Pancreas (tissue), 10 donors: ENCODE data around the gene KSR2. TPM values are rescaled to one million over a fixed set of nuclear protein-coding genes. Genes with fewer than 3 reads are reported as not detected.

Source experiments
- ATAC-seq, 4 donors: fragments of 200-7000 bp; cut with Tn5 transposase; one replicate each; pipeline versions ENCODE4 v1.8.0 to v1.9.1; 2020; ENCODE audit warnings: mild to moderate bottlenecking in 4 of 4, moderate library complexity in 4 of 4
- DNase-seq, 6 donors: peaks; one replicate each; pipeline ENCODE4 v3.0.0-alpha.2; 2020
- FAIRE-seq: peaks from 2 replicates; lab custom pipeline; 2012; peaks lifted over from hg19 to GRCh38; lab: Jason Lieb, UNC
- H3K27ac ChIP-seq, 4 donors: fragments of 200-600 bp; sonication (generic); 1 replicate in 3 of 4; 2 replicates in 1 of 4; pipeline versions ENCODE4 v1.5.0 to v1.8.0; 2020
- H3K27me3 ChIP-seq, 4 donors: fragments of 200-600 bp; one replicate each; pipeline ENCODE4 v1.8.0; 2021
- H3K36me3 ChIP-seq, 3 donors: fragments of 200-600 bp; sonication (generic) in 1 of 3; one replicate each; pipeline versions ENCODE4 v1.5.0 to v1.8.0; 2020 to 2021
- H3K4me1 ChIP-seq, 3 donors: fragments of 200-600 bp; one replicate each; pipeline ENCODE4 v1.8.0; 2021
- H3K4me3 ChIP-seq, 4 donors: fragments of 200-600 bp; sonication (generic) in 2 of 4; one replicate each; pipeline versions ENCODE4 v1.5.0 to v1.8.0; 2020 to 2021
- H3K9me3 ChIP-seq, 4 donors: fragments of 200-600 bp; one replicate each; pipeline ENCODE4 v1.8.0; 2021
- CTCF ChIP-seq, 4 donors: fragments of 200-600 bp; sonication (generic) in 3 of 4; IDR thresholded peaks; one replicate each; pipeline versions ENCODE4 v1.5.0 to v1.8.0; 2021; ENCODE audit warnings: antibody characterized with exemption in 4 of 4
- WGBS, 2 donors: extraction: QIAGEN DNeasy Blood & Tissue Kit; methylation state at CpG; one replicate each; pipeline ENCODE4 v1.1.7; 2013; 5-methylcytosine and 5-hydroxymethylcytosine counted together
- intact Hi-C, 3 donors: fragments of 100-400 bp; cut with DNase I; formaldehyde crosslinking; loops; one replicate each; pipeline versions ENCODE4 v1.11.1 to v1.14.2; 2022
- polyA plus RNA-seq, 2 donors: library from polyadenylated mRNA; stranded (reverse); fragments of 200-250 nt; gene quantifications; one replicate each; pipeline ENCODE4 v1.2.3, GENCODE V29; 2013
- total RNA-seq, 6 donors: library from RNA; stranded (reverse); fragmentation: NEBNext Ultra II Directional in 4 of 6; extraction: Animal tissue kit (Norgen Biotek cat#: 25700) in 4 of 6; gene quantifications; one replicate each; pipeline versions ENCODE4 v1.2.1 to v1.2.4, GENCODE V29; 2021 to 2023
- donor health status: healthy with polysubstance abuse.
- donor health status: DM: no; HTN: no; CAD: no; lungs with moderate emphysema.
- donor health status: DM: no; HTN: no; CAD: no.
- donor health status: control.
- donor health status: control.
- donor health status: Bipolar disorder and iron deficiency.
- donor health status: DM: yes; HTN: yes; CAD: no.
- donor health status: DM: no; HTN: no; CAD: no.
- donor health status: DM: no; HTN: no; CAD: no.
- donor health status: DM: yes; HTN: yes; CAD: no.

Gene KSR2
- total and polyA plus RNA-seq, 8 donors = 0.68 to 1.8 (median 1.3) TPM

GRCh38 chr12:117890137-117890536 lies 78.7 kb downstream of the KSR2 start:
- H3K27ac ChIP-seq = no peak overlapping the region
- TF ChIP-seq CTCF (IDR thresholded peaks at IDR 0.05) = no peak

DNA sequence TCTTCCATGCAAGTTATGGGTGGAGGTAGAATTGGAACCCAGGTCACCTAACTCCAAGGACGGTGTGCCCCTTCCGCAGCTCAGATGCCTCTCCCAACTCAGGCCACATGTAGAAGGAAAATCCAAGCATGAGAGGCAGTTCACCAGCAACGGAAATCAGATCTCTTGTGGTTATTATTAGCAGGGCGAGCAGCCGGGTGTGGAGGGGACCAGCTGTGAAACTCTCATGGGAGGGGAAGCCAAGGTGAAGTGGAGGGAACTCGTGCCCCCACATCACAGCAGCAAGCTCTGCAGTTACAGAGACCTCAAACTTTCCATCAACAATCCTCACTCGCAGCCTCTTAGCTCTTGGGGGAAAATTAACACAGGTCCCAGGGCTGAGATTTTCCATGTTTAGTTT lies 79.7 kb downstream of the KSR2 start:
- 46 to 66% methylated on average over 7 of the region's 7 CpGs for WGBS, 2 donors
- no peak for FAIRE-seq
- intact Hi-C loops = no loop called here

More at GRCh38 chr12:117890137-117890536, 78.7 kb downstream of the KSR2 start:
- no peaks in the 10 kb centered on the region for H3K9me3 ChIP-seq
- no peaks in the 10 kb centered on the region for H3K27me3 ChIP-seq
- H3K4me3 ChIP-seq = no peak overlapping the region
- 83 to 91% methylated on average over 2 of the region's 2 CpGs for WGBS, 2 donors
- no peak for DNase-seq
- no peaks in the 10 kb centered on the region for H3K36me3 ChIP-seq
- FAIRE-seq = no peak
- H3K4me1 ChIP-seq = no peaks in the 10 kb centered on the region
- intact Hi-C loops = no loop called here
- no peak for ATAC-seq

DNA sequence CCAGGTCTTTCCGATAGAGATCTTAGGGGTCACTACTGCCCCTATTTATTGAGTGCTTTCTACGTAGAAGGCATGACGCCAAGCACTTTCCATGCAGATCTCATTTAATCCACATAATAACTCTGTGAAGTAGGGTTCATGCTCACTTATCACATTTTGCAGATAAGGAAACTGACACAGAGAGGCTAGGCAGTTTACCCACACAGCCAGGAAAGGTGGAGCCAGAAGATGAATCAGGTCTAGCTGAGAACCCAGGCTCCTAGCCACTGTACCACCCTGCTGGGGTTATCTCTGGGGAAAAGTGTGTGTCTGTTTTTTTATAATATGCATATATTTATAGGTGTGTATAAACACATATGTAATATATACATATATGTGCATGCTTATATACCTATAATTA lies 83.6 kb downstream of the KSR2 start:
- TF ChIP-seq CTCF (IDR thresholded peaks at IDR 0.05) = no peak
- 80 to 85% methylated on average over 3 of the region's 3 CpGs for WGBS, 2 donors
- no peak overlapping the region for H3K27ac ChIP-seq
- no peaks in the 10 kb centered on the region for H3K27me3 ChIP-seq
- intact Hi-C loops = no loop called here
- no peaks in the 10 kb centered on the region for H3K4me1 ChIP-seq
- H3K36me3 ChIP-seq = no peaks in the 10 kb centered on the region
- FAIRE-seq (no peak), ATAC-seq (no peak), DNase-seq (no peak)
- H3K9me3 ChIP-seq = no peaks in the 10 kb centered on the region
- no peak overlapping the region for H3K4me3 ChIP-seq

More for the DNA sequence above, 79.7 kb downstream of the KSR2 start:
- ATAC-seq = no peak
- TF ChIP-seq CTCF (IDR thresholded peaks at IDR 0.05) = no peak
- Histone ChIP-seq H3K9me3 (no peaks in the 10 kb centered on the region), H3K27me3 (no peaks in the 10 kb centered on the region), H3K27ac (no peak overlapping the region), H3K36me3 (no peaks in the 10 kb centered on the region), H3K4me3 (no peak overlapping the region), H3K4me1 (no peaks in the 10 kb centered on the region)
- DNase-seq = no peak

GRCh38 chr12:117884161-117884560 lies 84.6 kb downstream of the KSR2 start:
- ATAC-seq (no peak), DNase-seq (no peak), FAIRE-seq (no peak)
- Histone ChIP-seq H3K4me1 (no peaks in the 10 kb centered on the region), H3K27me3 (no peaks in the 10 kb centered on the region), H3K27ac (no peak overlapping the region), H3K4me3 (no peak overlapping the region), H3K36me3 (no peaks in the 10 kb centered on the region), H3K9me3 (no peaks in the 10 kb centered on the region)
- WGBS, 2 donors = 81 to 82% methylated on average over 3 of the region's 3 CpGs
- intact Hi-C loops = no loop called here
- TF ChIP-seq CTCF (IDR thresholded peaks at IDR 0.05) = no peak

DNA sequence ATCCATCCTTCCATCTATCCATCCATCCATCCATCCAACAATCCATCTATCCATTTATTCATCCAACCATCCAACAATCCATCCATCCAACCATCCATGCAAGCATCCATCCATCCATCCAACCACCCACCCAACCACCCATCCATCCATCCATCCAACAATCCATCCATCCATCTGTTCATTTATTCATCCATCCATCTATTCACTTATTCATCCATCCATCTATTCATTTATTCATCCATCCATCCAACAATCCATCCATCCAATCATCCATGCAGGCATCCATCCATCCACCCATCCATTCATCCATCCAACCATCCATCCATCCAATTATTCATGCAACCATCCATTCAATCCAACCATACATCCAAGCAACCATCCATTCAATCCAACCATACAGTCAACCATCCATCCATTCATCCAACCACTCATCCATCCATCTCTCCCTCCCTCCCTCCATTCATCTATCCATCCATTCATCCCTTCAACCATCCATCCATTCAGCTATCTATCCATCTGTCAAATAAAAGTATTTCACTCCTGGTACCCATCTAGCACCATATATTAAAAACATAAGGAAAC lies 86.1 kb downstream of the KSR2 start:
- DNase-seq (no peak), FAIRE-seq (no peak), ATAC-seq (no peak)
- Histone ChIP-seq H3K4me3 (no peak overlapping the region), H3K27me3 (no peaks in the 10 kb centered on the region), H3K27ac (no peak overlapping the region), H3K36me3 (no peaks in the 10 kb centered on the region), H3K4me1 (no peaks in the 10 kb centered on the region), H3K9me3 (no peaks in the 10 kb centered on the region)
- intact Hi-C loops = no loop called here
- TF ChIP-seq CTCF (IDR thresholded peaks at IDR 0.05) = no peak
